Lower leg skin (tissue), 4 donors: ENCODE results near the gene CYB5B. TPM values are rescaled to one million over a fixed set of nuclear protein-coding genes. Genes with fewer than 3 reads are reported as not detected.

Experiments
- DNase-seq, 2 donors: peaks; one replicate each; pipeline ENCODE4 v3.0.0-alpha.2; 2019; ENCODE audit warnings: low spot score in 2 of 2
- H3K4me3 ChIP-seq: fragments of 200-600 bp; sonication (generic); 2 replicates; pipeline ENCODE4 v1.5.1; 2017; ENCODE audit warnings: mild to moderate bottlenecking, low read depth; ENCODE audit not compliant: poor library complexity, severe bottlenecking
- CTCF ChIP-seq, 3 donors: fragments of 450-650 bp; IDR thresholded peaks; one replicate each; pipeline ENCODE4 v1.5.1; 2016; ENCODE audit warnings: antibody characterized with exemption in 3 of 3, mild to moderate bottlenecking in 3 of 3, moderate library complexity in 2 of 3
- POLR2A ChIP-seq, 2 donors: fragments of 450-650 bp; IDR thresholded peaks; one replicate each; pipeline ENCODE4 v1.6.1; 2016 to 2017; ENCODE audit warnings: antibody characterized with exemption in 2 of 2, mild to moderate bottlenecking in 1 of 2, moderate library complexity in 1 of 2
- WGBS, 2 donors: methylation state at CpG; one replicate each; pipeline ENCODE4 v1.1.5; 2018; 5-methylcytosine and 5-hydroxymethylcytosine counted together
- intact Hi-C: fragments of 100-400 bp; cut with DNase I; formaldehyde crosslinking; loops from one replicate; pipeline ENCODE4 v1.15.0; 2023; ENCODE audit warnings: low total_unique reads
- total RNA-seq, 4 donors: library from RNA; depleted of rRNA; stranded (reverse); fragments of >200 nt; gene quantifications; one replicate each; pipeline ENCODE4 v1.1.0, GENCODE V29; 2016

Gene CYB5B
- total RNA-seq, 4 donors from 2014 or later = 22.3 to 34.5 (median 25.9) TPM

GRCh38 chr16:69444873-69445517 is 20.6 kb downstream of the CYB5B start:
- no peak overlapping the region for H3K4me3 ChIP-seq
- intact Hi-C loops = no loop called here

GRCh38 chr16:69448470-69449193 is 24.2 kb downstream of the CYB5B start:
- intact Hi-C loops = no loop called here
- no peak for DNase-seq
- TF ChIP-seq CTCF (IDR thresholded peaks at IDR 0.05) (no peak), POLR2A (IDR thresholded peaks at IDR 0.05) (no peak)
- no peak overlapping the region for H3K4me3 ChIP-seq
- WGBS, 2 donors = 25 to 27% methylated on average over 3 of the region's 3 CpGs

More at GRCh38 chr16:69444873-69445517, 20.6 kb downstream of the CYB5B start:
- no peak for TF ChIP-seq CTCF (IDR thresholded peaks at IDR 0.05)
- TF ChIP-seq POLR2A (IDR thresholded peaks at IDR 0.05) = no peak
- DNase-seq = no peak
- WGBS, 2 donors = 17 to 25% methylated on average over 2 of the region's 2 CpGs

- 45 to 65% methylated on average over 4 of the region's 4 CpGs for WGBS, 2 donors
- TF ChIP-seq CTCF (IDR thresholded peaks at IDR 0.05) (no peak), POLR2A (IDR thresholded peaks at IDR 0.05) (no peak)
- H3K4me3 ChIP-seq = no peak overlapping the region
- intact Hi-C loops = no loop called here
- no peak for DNase-seq
These were observed 26.7 kb downstream of the CYB5B start for GRCh38 chr16:69451166-69451565.

- WGBS, 2 donors = 45 to 90% methylated on average over 1 of the region's 1 CpG
- no peak overlapping the region for H3K4me3 ChIP-seq
- intact Hi-C loops = no loop called here
- no peak for DNase-seq
- TF ChIP-seq CTCF (IDR thresholded peaks at IDR 0.05) (no peak), POLR2A (IDR thresholded peaks at IDR 0.05) (no peak)
These were observed 29.5 kb downstream of the CYB5B start for GRCh38 chr16:69453936-69454335.

- intact Hi-C loops = loop anchor here (10.0 kb wide), 2 partner anchors 69 to 91 kb away; no protein-coding TSS in a partner anchor
- TF ChIP-seq POLR2A (IDR thresholded peaks at IDR 0.05) (no peak), CTCF (IDR thresholded peaks at IDR 0.05) (no peak)
- no peak for DNase-seq
- H3K4me3 ChIP-seq = no peak overlapping the region
These were observed 39.5 kb downstream of the CYB5B start for GRCh38 chr16:69463876-69464275.
